Measurements from ENCODE around the gene KRTAP10-5.

The KRTAP10-5 gene

DNA sequence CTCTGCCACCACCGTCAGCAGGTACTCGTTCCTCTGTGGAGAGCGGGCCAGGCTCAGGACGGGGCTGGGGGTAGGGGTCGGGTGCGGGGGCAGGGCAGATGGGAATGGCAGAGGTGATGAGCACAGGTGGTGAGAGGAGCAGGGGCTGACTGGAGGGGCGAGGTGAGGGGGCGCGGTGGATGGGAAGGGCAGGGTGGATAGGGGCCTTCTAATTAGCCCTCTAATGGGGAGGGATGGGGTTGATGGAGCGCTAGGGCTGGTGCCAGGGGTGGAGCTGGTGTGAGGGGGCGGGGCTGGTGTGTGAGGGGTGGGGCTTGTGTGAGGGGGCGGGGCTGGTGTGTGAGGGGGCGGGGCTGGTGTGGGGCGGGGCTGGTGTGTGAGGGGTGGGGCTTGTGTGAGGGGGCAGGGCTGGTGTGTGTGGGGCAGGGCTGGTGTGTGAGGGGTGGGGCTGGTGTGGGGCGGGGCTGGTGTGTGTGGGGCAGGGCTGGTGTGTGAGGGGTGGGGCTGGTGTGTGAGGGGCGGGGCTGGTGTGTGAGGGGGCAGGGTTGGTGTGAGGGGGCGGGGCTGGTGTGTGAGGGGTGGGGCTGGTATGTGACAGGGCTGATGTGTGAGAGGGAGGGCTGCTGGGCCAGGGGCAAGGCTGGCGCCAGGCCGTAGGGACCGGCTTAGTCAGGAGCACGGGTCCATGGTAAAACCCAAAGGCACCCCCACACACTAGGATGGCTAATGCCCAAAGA is 46.3 kb downstream of the KRTAP10-5 start:
- H3K4ac ChIP-seq (ENCODE audit: low read length): no peak overlapping the region
- no CpG with 5 or more reads among the region's 21 CpGs for WGBS, 2 donors (ENCODE audit: extremely low coverage in 2 of 2, insufficient read length in 2 of 2, insufficient replicate concordance in 1 of 2)
- no peaks in the 10 kb centered on the region for H3K36me3 ChIP-seq (replicated peaks in 1 of 2; ENCODE audit: control insufficient read depth in 2 of 2, insufficient read depth in 2 of 2, low read length in 2 of 2)
- peaks cover 0 to 33% (median 0%) of the 10 kb centered on the region in 3 experiments for H3K27me3 ChIP-seq (ENCODE audit: control insufficient read depth in 3 of 3, insufficient read depth in 3 of 3, low read depth in 1 of 3, low read length in 3 of 3)
- no peak overlapping the region for H4K91ac ChIP-seq (ENCODE audit: low read depth, low read length, poor library complexity)
- H2BK5ac ChIP-seq (ENCODE audit: low read length): no peak overlapping the region
- H3K9ac ChIP-seq (ENCODE audit: low read depth, low read length, poor library complexity): no peak overlapping the region
- H2BK12ac ChIP-seq (ENCODE audit: low read length): no peak overlapping the region
- H4K8ac ChIP-seq (ENCODE audit: low read depth, low read length): peak overlapping the region; percentile 68
- no peak overlapping the region for H3K14ac ChIP-seq (ENCODE audit: low read length)
- H2AK5ac ChIP-seq (ENCODE audit: low read depth, low read length): peak overlapping the region; percentile 85
- H3K9me3 ChIP-seq (replicated peaks in 1 of 2; ENCODE audit: control insufficient read depth in 2 of 2, insufficient read depth in 1 of 2, low read depth in 1 of 2, low read length in 2 of 2): peaks cover 0 to 1% of the 10 kb centered on the region in 2 donors
- no peak overlapping the region for H2BK15ac ChIP-seq (ENCODE audit: low read length)
- H3K18ac ChIP-seq (ENCODE audit: low read length): peak overlapping the region; percentile 88
- peak overlapping the region; percentile 45 for H3K23ac ChIP-seq (ENCODE audit: low read depth, low read length, poor library complexity)
- H3K27ac ChIP-seq (replicated peaks; ENCODE audit: low read length): no peak overlapping the region
- no peak overlapping the region for H3K4me3 ChIP-seq (ENCODE audit: low read length in 2 of 2)
- H3K4me2 ChIP-seq (ENCODE audit: insufficient read depth, low read length, poor library complexity, severe bottlenecking): no peak overlapping the region
- no peak overlapping the region for H2AFZ ChIP-seq (ENCODE audit: low read length)
- DNase-seq (ENCODE audit: low spot score): no peak
- no peaks in the 10 kb centered on the region for H3K79me1 ChIP-seq (ENCODE audit: low read depth, low read length)
- H3K4me1 ChIP-seq (ENCODE audit: control insufficient read depth in 2 of 2, insufficient read depth in 1 of 2, low read depth in 1 of 2, low read length in 2 of 2): no peaks in the 10 kb centered on the region
- no peak overlapping the region for H2BK120ac ChIP-seq (ENCODE audit: low read depth, low read length)

DNA sequence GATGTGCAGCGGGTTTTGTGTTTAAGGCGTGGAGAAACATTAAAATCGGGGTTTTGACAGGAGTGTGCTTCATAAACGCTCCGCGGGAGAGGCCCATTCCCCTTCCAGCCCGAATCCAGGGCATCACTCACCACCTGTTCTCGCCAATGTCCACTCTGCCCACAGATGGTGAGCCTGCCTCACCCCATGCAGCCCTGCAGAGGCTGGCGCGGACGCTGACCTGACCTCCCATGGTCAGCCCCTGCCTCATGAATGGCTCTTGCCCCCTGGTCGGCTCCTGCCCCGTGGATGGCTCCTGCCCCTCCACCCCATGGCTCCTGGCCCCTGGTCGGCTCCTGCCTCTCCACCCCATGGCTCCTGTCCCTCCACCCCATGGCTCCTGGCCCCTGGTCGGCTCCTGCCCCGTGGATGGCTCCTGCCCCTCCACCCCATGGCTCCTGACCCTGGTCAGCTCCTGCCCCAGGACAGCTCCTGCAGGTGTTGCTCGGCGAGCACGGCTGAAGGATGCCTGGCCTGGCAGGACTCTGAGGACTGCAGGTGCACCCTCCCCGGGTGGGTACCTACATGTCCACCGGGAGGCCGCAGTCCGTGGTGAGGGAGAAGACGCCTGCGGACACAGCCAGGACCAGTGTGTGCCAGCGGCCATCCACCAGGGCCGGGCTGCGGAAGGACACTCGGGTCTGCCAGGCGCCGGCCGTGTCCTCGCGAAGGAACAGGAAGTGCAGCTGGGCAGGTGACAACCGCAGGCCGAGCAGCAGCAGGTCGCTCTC is 47.1 kb downstream of the KRTAP10-5 start:
- H3K79me1 ChIP-seq (ENCODE audit: low read depth, low read length): no peaks in the 10 kb centered on the region
- no peaks in the 10 kb centered on the region for H3K4me1 ChIP-seq (ENCODE audit: control insufficient read depth in 2 of 2, insufficient read depth in 1 of 2, low read depth in 1 of 2, low read length in 2 of 2)
- peaks cover 0 to 33% (median 0%) of the 10 kb centered on the region in 3 experiments for H3K27me3 ChIP-seq (ENCODE audit: control insufficient read depth in 3 of 3, insufficient read depth in 3 of 3, low read depth in 1 of 3, low read length in 3 of 3)
- H3K18ac ChIP-seq (ENCODE audit: low read length): peak overlapping the region; percentile 89
- no peak overlapping the region for H3K14ac ChIP-seq (ENCODE audit: low read length)
- H3K4me3 ChIP-seq (ENCODE audit: low read length in 2 of 2): no peak overlapping the region
- H2BK12ac ChIP-seq (ENCODE audit: low read length): no peak overlapping the region
- no peak overlapping the region for H2BK5ac ChIP-seq (ENCODE audit: low read length)
- H2BK120ac ChIP-seq (ENCODE audit: low read depth, low read length): no peak overlapping the region
- H3K27ac ChIP-seq (replicated peaks; ENCODE audit: low read length): no peak overlapping the region
- no peak overlapping the region for H3K4ac ChIP-seq (ENCODE audit: low read length)
- peak overlapping the region; percentile 85 for H2AK5ac ChIP-seq (ENCODE audit: low read depth, low read length)
- no peak overlapping the region for H4K8ac ChIP-seq (ENCODE audit: low read depth, low read length)
- no CpG with 5 or more reads among the region's 37 CpGs for WGBS, 2 donors (ENCODE audit: extremely low coverage in 2 of 2, insufficient read length in 2 of 2, insufficient replicate concordance in 1 of 2)
- H3K9me3 ChIP-seq (replicated peaks in 1 of 2; ENCODE audit: control insufficient read depth in 2 of 2, insufficient read depth in 1 of 2, low read depth in 1 of 2, low read length in 2 of 2): peaks cover 0 to 1% of the 10 kb centered on the region in 2 donors
- no peak overlapping the region for H3K9ac ChIP-seq (ENCODE audit: low read depth, low read length, poor library complexity)
- DNase-seq (ENCODE audit: low spot score): no peak
- H3K4me2 ChIP-seq (ENCODE audit: insufficient read depth, low read length, poor library complexity, severe bottlenecking): no peak overlapping the region
- no peaks in the 10 kb centered on the region for H3K36me3 ChIP-seq (replicated peaks in 1 of 2; ENCODE audit: control insufficient read depth in 2 of 2, insufficient read depth in 2 of 2, low read length in 2 of 2)
- H3K23ac ChIP-seq (ENCODE audit: low read depth, low read length, poor library complexity): peak overlapping the region; percentile 45
- H4K91ac ChIP-seq (ENCODE audit: low read depth, low read length, poor library complexity): no peak overlapping the region
- H2AFZ ChIP-seq (ENCODE audit: low read length): no peak overlapping the region
- no peak overlapping the region for H2BK15ac ChIP-seq (ENCODE audit: low read length)

DNA sequence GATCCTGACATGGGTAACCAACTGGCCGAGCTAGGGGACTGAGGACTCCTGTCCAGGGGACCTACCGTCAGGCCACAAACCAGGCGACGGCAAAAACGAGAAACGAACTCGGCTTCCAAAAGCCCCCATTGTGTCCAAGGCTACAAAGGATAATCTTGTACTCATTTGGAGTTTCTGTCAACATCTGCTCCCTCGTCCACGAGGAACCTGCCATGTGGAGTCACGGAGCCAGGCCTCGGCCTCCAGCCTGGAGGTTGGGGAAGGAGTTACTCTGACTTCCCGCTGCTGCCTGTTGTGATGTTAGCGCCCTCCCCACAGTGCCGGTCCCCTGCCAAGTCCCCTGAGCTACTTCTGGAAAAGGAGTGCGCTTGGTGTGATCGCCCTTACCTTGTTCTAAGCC is 47.7 kb downstream of the KRTAP10-5 start:
- H3K27me3 ChIP-seq (ENCODE audit: control insufficient read depth in 3 of 3, insufficient read depth in 3 of 3, low read depth in 1 of 3, low read length in 3 of 3): peaks cover 0 to 32% (median 0%) of the 10 kb centered on the region in 3 experiments
- H2AK5ac ChIP-seq (ENCODE audit: low read depth, low read length): no peak overlapping the region
- no peak overlapping the region for H3K4me2 ChIP-seq (ENCODE audit: insufficient read depth, low read length, poor library complexity, severe bottlenecking)
- H3K4me3 ChIP-seq (ENCODE audit: low read length in 2 of 2): no peak overlapping the region
- no peak overlapping the region for H3K14ac ChIP-seq (ENCODE audit: low read length)
- no peaks in the 10 kb centered on the region for H3K4me1 ChIP-seq (ENCODE audit: control insufficient read depth in 2 of 2, insufficient read depth in 1 of 2, low read depth in 1 of 2, low read length in 2 of 2)
- H4K91ac ChIP-seq (ENCODE audit: low read depth, low read length, poor library complexity): no peak overlapping the region
- no peak overlapping the region for H3K27ac ChIP-seq (replicated peaks; ENCODE audit: low read length)
- peaks cover 0 to 1% of the 10 kb centered on the region in 2 donors for H3K9me3 ChIP-seq (replicated peaks in 1 of 2; ENCODE audit: control insufficient read depth in 2 of 2, insufficient read depth in 1 of 2, low read depth in 1 of 2, low read length in 2 of 2)
- no peak overlapping the region for H2BK5ac ChIP-seq (ENCODE audit: low read length)
- no peak overlapping the region for H2BK15ac ChIP-seq (ENCODE audit: low read length)
- no peak overlapping the region for H4K8ac ChIP-seq (ENCODE audit: low read depth, low read length)
- no peaks in the 10 kb centered on the region for H3K79me1 ChIP-seq (ENCODE audit: low read depth, low read length)
- H2BK12ac ChIP-seq (ENCODE audit: low read length): no peak overlapping the region
- no peak overlapping the region for H3K23ac ChIP-seq (ENCODE audit: low read depth, low read length, poor library complexity)
- H3K9ac ChIP-seq (ENCODE audit: low read depth, low read length, poor library complexity): no peak overlapping the region
- H3K18ac ChIP-seq (ENCODE audit: low read length): no peak overlapping the region
- no peak overlapping the region for H2BK120ac ChIP-seq (ENCODE audit: low read depth, low read length)
- no peak overlapping the region for H3K4ac ChIP-seq (ENCODE audit: low read length)
- H2AFZ ChIP-seq (ENCODE audit: low read length): peak overlapping the region; percentile 11
- no peaks in the 10 kb centered on the region for H3K36me3 ChIP-seq (replicated peaks in 1 of 2; ENCODE audit: control insufficient read depth in 2 of 2, insufficient read depth in 2 of 2, low read length in 2 of 2)
- no CpG with 5 or more reads among the region's 16 CpGs for WGBS, 2 donors (ENCODE audit: extremely low coverage in 2 of 2, insufficient read length in 2 of 2, insufficient replicate concordance in 1 of 2)
- DNase-seq (ENCODE audit: low spot score): no peak

Measured in neuronal stem cell (in vitro differentiated cells).